HG03457 (cell line): ENCODE data around the gene DAAM1.

Source experiments
- ATAC-seq: cut with Tn5 transposase; IDR thresholded peaks from one replicate; pipeline ENCODE4 v1.9.1; 2021; ENCODE audit warnings: moderate number of reproducible peaks; ENCODE audit not compliant: unreplicated experiment

The DAAM1 gene

GRCh38 chr14:59281609-59282377, 93.3 kb downstream of the DAAM1 start:
- no peak for ATAC-seq

GRCh38 chr14:59282378-59282765, 93.9 kb downstream of the DAAM1 start:
- ATAC-seq: no peak

GRCh38 chr14:59283361-59283760, 94.9 kb downstream of the DAAM1 start:
- no peak for ATAC-seq

GRCh38 chr14:59284059-59284458, 95.6 kb downstream of the DAAM1 start:
- no peak for ATAC-seq

GRCh38 chr14:59292028-59292427, 103.6 kb downstream of the DAAM1 start:
- no peak for ATAC-seq

GRCh38 chr14:59292921-59293534, 104.6 kb downstream of the DAAM1 start:
- no peak for ATAC-seq

GRCh38 chr14:59293935-59294661, 105.6 kb downstream of the DAAM1 start:
- ATAC-seq: no peak

- no peak for ATAC-seq
Measured at GRCh38 chr14:59294662-59294992, 106.2 kb downstream of the DAAM1 start.

GRCh38 chr14:59295951-59296350, 107.5 kb downstream of the DAAM1 start:
- ATAC-seq: no peak

GRCh38 chr14:59296508-59296907, 108.0 kb downstream of the DAAM1 start:
- no peak for ATAC-seq

GRCh38 chr14:59297071-59297776, 108.8 kb downstream of the DAAM1 start:
- no peak for ATAC-seq

GRCh38 chr14:59299731-59300130, 111.3 kb downstream of the DAAM1 start:
- ATAC-seq: no peak

- peak; percentile 71 for ATAC-seq
Measured at GRCh38 chr14:59301354-59301753, 112.9 kb downstream of the DAAM1 start.

GRCh38 chr14:59302313-59302712, 113.8 kb downstream of the DAAM1 start:
- ATAC-seq: no peak

GRCh38 chr14:59303216-59303615, 114.7 kb downstream of the DAAM1 start:
- ATAC-seq: no peak

GRCh38 chr14:59305231-59305630, 116.8 kb downstream of the DAAM1 start:
- ATAC-seq: no peak

GRCh38 chr14:59305836-59306555, 117.5 kb downstream of the DAAM1 start:
- ATAC-seq: no peak

GRCh38 chr14:59306775-59307174, 118.3 kb downstream of the DAAM1 start:
- no peak for ATAC-seq

GRCh38 chr14:59308086-59308485, 119.6 kb downstream of the DAAM1 start:
- ATAC-seq: no peak

- no peak for ATAC-seq
Measured at GRCh38 chr14:59308673-59309072, 120.2 kb downstream of the DAAM1 start.
